A673 (cell line): ENCODE results near the gene SNX8. TPM values are rescaled to one million over a fixed set of nuclear protein-coding genes. Genes with fewer than 3 reads are reported as not detected.

Source experiments
- BruUV-seq: library from RNA; stranded (reverse); fragments of 400-500 nt; replicated peaks from 2 replicates; lab custom pipeline; 2021; lab: Mats Ljungman, UMichigan
- CTCF ChIA-PET: fragments of 300-600 bp; sonication (Branson Sonifier 250); formaldehyde crosslinking; loops from one replicate; lab custom pipeline; 2022; ENCODE audit warnings: antibody characterized with exemption; lab: Charles Lee
- POLR2A ChIA-PET: fragments of 300-600 bp; sonication (Branson Sonifier 250); formaldehyde crosslinking; loops from one replicate; lab custom pipeline; 2022; ENCODE audit warnings: antibody characterized with exemption; ENCODE audit not compliant: low non-redundant PET; lab: Charles Lee
- DNase-seq: peaks from one replicate; pipeline ENCODE4 v3.0.0-alpha.2; 2015; ENCODE audit warnings: low spot score
- H3K27ac ChIP-seq: fragments of 200-600 bp; sonication (generic); 2 replicates; pipeline ENCODE4 v1.5.1; 2016; ENCODE audit warnings: mixed run types, low read depth, mild to moderate bottlenecking, mixed read lengths, antibody characterized with exemption, low read length; ENCODE audit not compliant: poor library complexity, severe bottlenecking
- H3K27me3 ChIP-seq: fragments of 200-600 bp; sonication (generic); replicated peaks from 2 replicates; pipeline ENCODE4 v1.6.1; 2017; ENCODE audit warnings: mixed run types, low read depth, mild to moderate bottlenecking, mixed read lengths, antibody characterized with exemption, low read length; ENCODE audit not compliant: insufficient read depth, poor library complexity
- H3K36me3 ChIP-seq: fragments of 200-600 bp; sonication (generic); 2 replicates; pipeline ENCODE4 v1.6.1; 2016; ENCODE audit warnings: mixed run types, mild to moderate bottlenecking, mixed read lengths, antibody characterized with exemption, low read length; ENCODE audit not compliant: insufficient read depth, poor library complexity, severe bottlenecking
- H3K4me1 ChIP-seq: fragments of 200-600 bp; sonication (generic); 2 replicates; pipeline ENCODE4 v1.6.1; 2017; ENCODE audit warnings: mixed run types, mild to moderate bottlenecking, mixed read lengths, antibody characterized with exemption, low read length; ENCODE audit not compliant: insufficient read depth, poor library complexity, severe bottlenecking
- H3K4me3 ChIP-seq: fragments of 200-600 bp; sonication (generic); 2 replicates; pipeline ENCODE4 v1.5.1; 2016; ENCODE audit warnings: low read depth, mixed run types, mild to moderate bottlenecking, mixed read lengths, low read length; ENCODE audit not compliant: poor library complexity, severe bottlenecking
- H3K9me3 ChIP-seq: fragments of 200-600 bp; sonication (generic); 2 replicates; pipeline ENCODE4 v1.6.1; 2016; ENCODE audit warnings: mixed run types, low read depth, mild to moderate bottlenecking, mixed read lengths, antibody characterized with exemption, low read length; ENCODE audit not compliant: poor library complexity, severe bottlenecking
- CTCF ChIP-seq: fragments of 300-800, 200-600 bp; sonication (generic); conservative IDR thresholded peaks from 2 replicates; pipeline ENCODE4 v1.5.1; 2017; ENCODE audit warnings: low read depth, mild to moderate bottlenecking, antibody characterized with exemption, low read length, moderate library complexity, mixed read lengths
- EZH2 ChIP-seq: fragments of 200-600 bp; sonication (generic); IDR thresholded peaks from 2 replicates; pipeline ENCODE4 v1.6.1; 2017; ENCODE audit warnings: borderline replicate concordance, low read depth, mild to moderate bottlenecking, mixed read lengths, antibody characterized with exemption, low read length; ENCODE audit not compliant: poor library complexity, severe bottlenecking
- intact Hi-C: fragments of 100-400 bp; cut with micrococcal nuclease; formaldehyde crosslinking; loops from one replicate; pipeline ENCODE4 v1.10.0; 2022; ENCODE audit not compliant: unreplicated experiment
- total RNA-seq: library from RNA; stranded (reverse); gene quantifications from 2 replicates; pipeline ENCODE4 v1.2.3, GENCODE V29; 2021

SNX8 gene
- total RNA-seq, 1 experiment from 2014 or later, result 42.9 TPM

GRCh38 chr7:2331707-2332106 is 17.5 kb upstream of the SNX8 start:
- no peak overlapping the region for H3K27ac ChIP-seq
- no peaks in the 10 kb centered on the region for H3K27me3 ChIP-seq
- ChIA-PET CTCF (no interaction called here), POLR2A (no interaction called here)
- H3K36me3 ChIP-seq, result no peaks in the 10 kb centered on the region
- intact Hi-C loops, result no loop called here
- H3K4me3 ChIP-seq, result no peak overlapping the region
- DNase-seq, result no peak
- BruUV-seq, result no TSS peak
- H3K9me3 ChIP-seq, result no peaks in the 10 kb centered on the region
- no peaks in the 10 kb centered on the region for H3K4me1 ChIP-seq
- no peak for TF ChIP-seq CTCF
- no peak for TF ChIP-seq EZH2

GRCh38 chr7:2330493-2330892 is 16.3 kb upstream of the SNX8 start:
- H3K27ac ChIP-seq, result no peak overlapping the region
- TF ChIP-seq EZH2 (no peak), CTCF (no peak)
- no peaks in the 10 kb centered on the region for H3K9me3 ChIP-seq
- no peak overlapping the region for H3K4me3 ChIP-seq
- CTCF ChIA-PET, result no interaction called here
- no peak for DNase-seq
- no peaks in the 10 kb centered on the region for H3K4me1 ChIP-seq
- H3K27me3 ChIP-seq, result no peaks in the 10 kb centered on the region
- POLR2A ChIA-PET, result no interaction called here
- no peaks in the 10 kb centered on the region for H3K36me3 ChIP-seq
- no TSS peak for BruUV-seq
- intact Hi-C loops, result no loop called here

- Histone ChIP-seq H3K36me3 (no peaks in the 10 kb centered on the region), H3K9me3 (no peaks in the 10 kb centered on the region), H3K27me3 (no peaks in the 10 kb centered on the region), H3K4me3 (no peak overlapping the region), H3K27ac (no peak overlapping the region), H3K4me1 (no peaks in the 10 kb centered on the region)
- intact Hi-C loops, result no loop called here
- no peak for TF ChIP-seq CTCF
- no peak for TF ChIP-seq EZH2
- no TSS peak for BruUV-seq
- POLR2A ChIA-PET, result no interaction called here
- no peak for DNase-seq
- CTCF ChIA-PET, result no interaction called here
Observed at GRCh38 chr7:2326951-2327350, 12.7 kb upstream of the SNX8 start.
